ENCODE results near the gene EPHB6. TPM values are rescaled to one million over a fixed set of nuclear protein-coding genes. Genes with fewer than 3 reads are reported as not detected.

EPHB6 gene
- total and polyA plus RNA-seq, 8 donors, result 23.8 to 165 (median 28.8) TPM

DNA sequence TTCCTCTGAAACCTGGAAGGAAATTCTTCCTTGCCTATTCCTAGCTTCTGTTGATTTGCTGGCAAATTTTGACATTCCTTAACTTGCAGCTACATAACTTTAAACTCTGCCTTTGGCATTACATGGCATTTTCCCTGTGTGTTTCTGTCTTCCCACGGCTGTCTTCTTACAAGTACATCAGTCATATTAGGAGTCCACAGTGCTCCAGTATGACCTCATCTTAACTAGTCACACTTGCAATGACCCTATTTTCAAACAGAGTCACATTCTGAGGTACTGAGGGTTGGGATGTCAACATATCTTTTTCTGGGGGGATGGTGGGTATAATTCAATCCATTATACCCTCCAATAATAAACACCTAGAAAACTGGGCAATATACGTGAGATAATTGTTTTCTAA, 37.4 kb upstream of the EPHB6 start:
- DNase-seq (no peak), ATAC-seq (no peak), FAIRE-seq (no peak)
- Histone ChIP-seq H3K27me3 (no peaks in the 10 kb centered on the region), H3K4me1 (no peaks in the 10 kb centered on the region), H3K9me3 (no peaks in the 10 kb centered on the region), H3K27ac (no peak overlapping the region), H3K36me3 (no peaks in the 10 kb centered on the region), H3K4me3 (no peak overlapping the region)
- intact Hi-C loops (cut with DNase I), result no loop called here
- TF ChIP-seq, protein P1, sequence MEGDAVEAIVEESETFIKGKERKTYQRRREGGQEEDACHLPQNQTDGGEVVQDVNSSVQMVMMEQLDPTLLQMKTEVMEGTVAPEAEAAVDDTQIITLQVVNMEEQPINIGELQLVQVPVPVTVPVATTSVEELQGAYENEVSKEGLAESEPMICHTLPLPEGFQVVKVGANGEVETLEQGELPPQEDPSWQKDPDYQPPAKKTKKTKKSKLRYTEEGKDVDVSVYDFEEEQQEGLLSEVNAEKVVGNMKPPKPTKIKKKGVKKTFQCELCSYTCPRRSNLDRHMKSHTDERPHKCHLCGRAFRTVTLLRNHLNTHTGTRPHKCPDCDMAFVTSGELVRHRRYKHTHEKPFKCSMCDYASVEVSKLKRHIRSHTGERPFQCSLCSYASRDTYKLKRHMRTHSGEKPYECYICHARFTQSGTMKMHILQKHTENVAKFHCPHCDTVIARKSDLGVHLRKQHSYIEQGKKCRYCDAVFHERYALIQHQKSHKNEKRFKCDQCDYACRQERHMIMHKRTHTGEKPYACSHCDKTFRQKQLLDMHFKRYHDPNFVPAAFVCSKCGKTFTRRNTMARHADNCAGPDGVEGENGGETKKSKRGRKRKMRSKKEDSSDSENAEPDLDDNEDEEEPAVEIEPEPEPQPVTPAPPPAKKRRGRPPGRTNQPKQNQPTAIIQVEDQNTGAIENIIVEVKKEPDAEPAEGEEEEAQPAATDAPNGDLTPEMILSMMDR (IDR thresholded peaks at IDR 0.05), result no peak
- WGBS, 2 donors, result 64 to 69% methylated on average over 2 of the region's 2 CpGs

DNA sequence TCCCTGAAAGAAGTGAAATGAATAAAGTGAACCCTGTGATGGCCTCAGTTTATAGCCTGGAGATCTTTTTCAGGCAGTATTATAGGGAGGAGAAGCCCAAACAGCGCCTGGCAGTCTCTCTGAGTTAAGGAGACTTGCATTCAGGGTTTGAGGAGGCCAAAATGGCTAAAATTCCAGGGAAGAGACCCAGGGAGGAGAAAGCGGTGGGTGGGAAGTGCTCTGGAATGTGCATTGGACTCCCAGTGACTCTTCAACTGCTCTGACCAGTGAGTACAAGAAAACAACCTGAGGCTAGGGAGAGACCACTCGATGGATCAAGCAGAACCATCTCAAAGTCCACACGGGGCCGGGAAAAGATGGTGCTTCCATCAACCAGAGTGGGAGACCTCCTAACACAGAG, 35.3 kb upstream of the EPHB6 start:
- ATAC-seq (no peak), DNase-seq (no peak), FAIRE-seq (no peak)
- 70 to 85% methylated on average over 5 of the region's 5 CpGs for WGBS, 2 donors
- TF ChIP-seq, protein P1 (IDR thresholded peaks at IDR 0.05), result no peak
- intact Hi-C loops (cut with DNase I), result no loop called here
- H3K36me3 ChIP-seq, result no peaks in the 10 kb centered on the region
- no peaks in the 10 kb centered on the region for H3K27me3 ChIP-seq
- no peaks in the 10 kb centered on the region for H3K9me3 ChIP-seq
- H3K27ac ChIP-seq, result no peak overlapping the region
- no peak overlapping the region for H3K4me3 ChIP-seq
- H3K4me1 ChIP-seq, result no peaks in the 10 kb centered on the region

DNA sequence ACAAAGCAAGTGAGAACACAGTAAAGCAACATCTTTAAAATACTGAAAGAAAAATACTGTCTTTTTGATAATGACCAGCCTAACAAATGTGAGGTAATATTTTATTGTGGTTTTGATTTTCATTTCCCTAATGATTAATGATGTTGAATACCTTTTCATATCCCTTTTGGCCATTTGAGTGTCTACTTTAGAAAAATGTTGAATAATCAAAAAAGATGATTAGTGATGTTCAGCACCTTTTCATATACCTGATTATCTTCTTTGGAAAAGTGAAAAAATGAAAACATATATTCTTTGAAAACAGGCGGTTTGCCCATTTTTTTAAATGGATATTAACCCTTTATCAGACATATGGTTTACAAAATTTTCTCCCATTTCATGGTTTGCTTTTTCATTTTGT, 32.2 kb upstream of the EPHB6 start:
- no peak overlapping the region for H3K4me3 ChIP-seq
- no peak overlapping the region for H3K27ac ChIP-seq
- no peaks in the 10 kb centered on the region for H3K36me3 ChIP-seq
- H3K4me1 ChIP-seq, result no peaks in the 10 kb centered on the region
- DNase-seq (no peak), ATAC-seq (no peak), FAIRE-seq (peak; percentile 13)
- intact Hi-C loops (cut with DNase I), result no loop called here
- no peaks in the 10 kb centered on the region for H3K9me3 ChIP-seq
- TF ChIP-seq, protein P1 (IDR thresholded peaks at IDR 0.05), result no peak
- H3K27me3 ChIP-seq, result no peaks in the 10 kb centered on the region
- WGBS, 2 donors, result 0 to 43% methylated on average over 1 of the region's 1 CpG

DNA sequence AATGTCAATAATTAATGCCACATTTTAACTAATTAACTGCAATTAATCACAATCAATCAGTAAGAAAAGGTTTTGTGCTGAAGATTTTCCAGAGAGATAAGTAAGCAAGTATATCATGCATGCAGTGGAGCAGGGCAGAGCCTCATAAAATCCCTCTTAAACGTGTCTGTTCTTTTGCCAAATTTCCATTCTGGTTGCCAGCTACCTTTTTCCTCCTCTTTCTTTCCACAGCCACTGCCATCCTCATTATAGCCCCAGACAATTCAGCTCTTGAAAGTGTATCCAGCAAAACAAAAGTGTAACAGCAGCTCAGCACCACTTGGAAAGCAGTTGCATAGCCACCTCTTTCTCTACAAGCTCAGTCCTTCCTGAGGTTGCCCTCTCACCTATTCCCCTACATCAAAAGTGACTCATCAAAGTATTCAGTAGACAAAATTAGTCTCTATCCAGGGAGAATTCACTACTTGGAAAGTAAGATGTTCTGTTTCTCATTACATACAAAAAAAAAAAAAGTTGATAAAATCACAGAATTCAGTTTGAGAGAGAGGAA, 26.9 kb upstream of the EPHB6 start:
- DNase-seq, result no peak
- no peak for FAIRE-seq
- TF ChIP-seq, protein P1 (IDR thresholded peaks at IDR 0.05), result no peak
- WGBS, 2 donors, result 27 to 40% methylated on average over 1 of the region's 1 CpG
- Histone ChIP-seq H3K27me3 (no peaks in the 10 kb centered on the region), H3K36me3 (no peaks in the 10 kb centered on the region), H3K9me3 (no peaks in the 10 kb centered on the region), H3K4me1 (no peaks in the 10 kb centered on the region), H3K4me3 (no peak overlapping the region), H3K27ac (no peak overlapping the region)
- intact Hi-C loops (cut with DNase I), result no loop called here
- no peak for ATAC-seq

DNA sequence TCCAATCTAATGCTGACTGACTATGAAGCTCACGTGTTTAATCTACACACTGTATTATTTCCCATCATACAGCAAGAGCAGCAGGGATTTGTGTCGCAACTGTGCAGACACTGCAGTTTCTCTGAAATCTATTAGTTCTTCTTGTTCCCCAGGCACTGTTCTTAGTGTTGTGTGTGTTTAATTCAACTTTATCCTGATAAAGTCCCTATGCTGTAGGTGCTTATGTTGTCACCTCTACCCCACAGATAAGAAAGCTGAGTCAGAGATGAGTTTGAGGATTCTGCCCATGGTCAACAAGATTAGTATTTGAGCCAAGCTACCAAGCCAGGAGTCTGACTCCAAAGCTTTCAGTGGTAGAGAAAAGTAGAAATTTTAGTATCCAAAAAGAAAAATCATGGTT, 22.5 kb upstream of the EPHB6 start:
- intact Hi-C loops (cut with DNase I), result no loop called here
- DNase-seq (no peak), FAIRE-seq (no peak), ATAC-seq (no peak)
- TF ChIP-seq, protein P1 (IDR thresholded peaks at IDR 0.05), result no peak
- H3K36me3 ChIP-seq, result no peaks in the 10 kb centered on the region
- H3K4me3 ChIP-seq, result no peak overlapping the region
- WGBS, 2 donors, result 67 to 68% methylated on average over 2 of the region's 2 CpGs
- no peaks in the 10 kb centered on the region for H3K9me3 ChIP-seq
- no peak overlapping the region for H3K27ac ChIP-seq
- no peaks in the 10 kb centered on the region for H3K4me1 ChIP-seq
- H3K27me3 ChIP-seq, result no peaks in the 10 kb centered on the region

Measured in pancreas (tissue), 10 donors.